HG03521 (cell line): Measurements from ENCODE around the gene DDX24.

Experiments
- ATAC-seq: cut with Tn5 transposase; IDR thresholded peaks from one replicate; pipeline ENCODE4 v1.9.1; 2021; ENCODE audit warnings: mild to moderate bottlenecking, moderate library complexity; ENCODE audit not compliant: unreplicated experiment

The DDX24 gene

GRCh38 chr14:94080621-94081385, at the start of gene DDX24, which contains the start of gene IFI27L1:
TSS of gene DDX24 (minus strand) at chr14:94081202. CDS start at chr14:94079742, 1,460 bp downstream.
TSS of gene IFI27L1 (plus strand) at chr14:94081310. CDS start at chr14:94096938, 15,628 bp downstream.
- peak; percentile 96 for ATAC-seq

- ATAC-seq, result no peak
Measured at GRCh38 chr14:94129758-94130414, 48.9 kb upstream of the DDX24 start.

GRCh38 chr14:94129111-94129757, 48.2 kb upstream of the DDX24 start, which contains the start of gene IFI27L2:
TSS of gene IFI27L2 (minus strand) at chr14:94129604. CDS start at chr14:94129564, 40 bp downstream.
- peak; percentile 95 for ATAC-seq

- ATAC-seq, result no peak
Measured at GRCh38 chr14:94128216-94128839, 47.3 kb upstream of the DDX24 start.

GRCh38 chr14:94127330-94127729, 46.3 kb upstream of the DDX24 start:
- ATAC-seq, result no peak

GRCh38 chr14:94126800-94127199, 45.8 kb upstream of the DDX24 start:
- ATAC-seq, result no peak

GRCh38 chr14:94126419-94126677, 45.3 kb upstream of the DDX24 start:
- ATAC-seq, result no peak

- ATAC-seq, result no peak
Measured at GRCh38 chr14:94125659-94126418, 44.8 kb upstream of the DDX24 start.

- ATAC-seq, result no peak
Measured at GRCh38 chr14:94124582-94125377, 43.8 kb upstream of the DDX24 start.

GRCh38 chr14:94123868-94124267, 42.9 kb upstream of the DDX24 start:
- ATAC-seq, result no peak

GRCh38 chr14:94123296-94123695, 42.3 kb upstream of the DDX24 start:
- no peak for ATAC-seq

GRCh38 chr14:94122438-94122837, 41.4 kb upstream of the DDX24 start:
- ATAC-seq, result no peak

- no peak for ATAC-seq
Measured at GRCh38 chr14:94121485-94121884, 40.5 kb upstream of the DDX24 start.

- ATAC-seq, result no peak
Measured at GRCh38 chr14:94120667-94121340, 39.8 kb upstream of the DDX24 start.

GRCh38 chr14:94119071-94119470, 38.1 kb upstream of the DDX24 start:
- ATAC-seq, result no peak

- no peak for ATAC-seq
Measured at GRCh38 chr14:94117856-94118255, 36.9 kb upstream of the DDX24 start.

GRCh38 chr14:94116701-94117100, 35.7 kb upstream of the DDX24 start:
- no peak for ATAC-seq

- no peak for ATAC-seq
Measured at GRCh38 chr14:94115631-94116030, 34.6 kb upstream of the DDX24 start.

- no peak for ATAC-seq
Measured at GRCh38 chr14:94115058-94115591, 34.1 kb upstream of the DDX24 start.
